Thyroid gland (tissue), 4 donors: ENCODE measurements around the gene ADAMTSL1. TPM values are rescaled to one million over a fixed set of nuclear protein-coding genes. Genes with fewer than 3 reads are reported as not detected.

Source experiments
- DNase-seq, 2 donors: peaks; one replicate each; pipeline ENCODE4 v3.0.0-alpha.2; 2019
- H3K27ac ChIP-seq, 3 donors: fragments of 200-600 bp; sonication (generic); 1 replicate in 2 of 3; 2 replicates in 1 of 3; pipeline ENCODE4 v1.5.1; 2016 to 2019; ENCODE audit warnings: mild to moderate bottlenecking in 1 of 3, moderate library complexity in 1 of 3
- H3K27me3 ChIP-seq: fragments of 200-600 bp; sonication (generic); one replicate; pipeline ENCODE4 v1.5.1; 2019
- H3K36me3 ChIP-seq, 2 donors: fragments of 200-600 bp; sonication (generic); one replicate each; pipeline ENCODE4 v1.5.1; 2016 to 2019
- H3K4me1 ChIP-seq, 2 donors: fragments of 200-600 bp; sonication (generic); one replicate each; pipeline ENCODE4 v1.5.1; 2017 to 2019
- H3K4me3 ChIP-seq, 3 donors: fragments of 200-600 bp; sonication (generic); replicated peaks in 1 of 3; 1 replicate in 2 of 3; 2 replicates in 1 of 3; pipeline ENCODE4 v1.5.1; 2016; ENCODE audit warnings: mild to moderate bottlenecking in 1 of 3
- H3K9me3 ChIP-seq: fragments of 200-600 bp; sonication (generic); one replicate; pipeline ENCODE4 v1.5.1; 2017
- CTCF ChIP-seq, 6 experiments: fragments of 200-600 bp in 3 of 6; fragments of 450-650 bp in 3 of 6; sonication (generic) in 3 of 6; IDR thresholded peaks; one replicate each; pipeline ENCODE4 v1.5.1; 2016 to 2019; ENCODE audit warnings: antibody characterized with exemption in 6 of 6, mild to moderate bottlenecking in 2 of 6, inconsistent platforms in 1 of 6, moderate library complexity in 1 of 6
- POLR2A ChIP-seq, 2 donors: fragments of 450-650 bp; IDR thresholded peaks; one replicate each; pipeline ENCODE4 v1.6.1; 2017; ENCODE audit warnings: antibody characterized with exemption in 2 of 2, mild to moderate bottlenecking in 2 of 2, moderate library complexity in 1 of 2
- WGBS, 2 donors: methylation state at CpG; one replicate each; pipeline ENCODE4 v1.1.5; 2017; 5-methylcytosine and 5-hydroxymethylcytosine counted together
- intact Hi-C: fragments of 100-400 bp; cut with DNase I; formaldehyde crosslinking; loops from one replicate; pipeline ENCODE4 v1.15.1; 2023
- total RNA-seq, 4 donors: library from RNA; depleted of rRNA; stranded (reverse); fragments of >200 nt; gene quantifications; one replicate each; pipeline ENCODE4 v1.2.3, GENCODE V29; 2016

ADAMTSL1 gene
- total RNA-seq, 4 donors from 2014 or later, result 1.6 to 9.0 (median 4.8) TPM

DNA sequence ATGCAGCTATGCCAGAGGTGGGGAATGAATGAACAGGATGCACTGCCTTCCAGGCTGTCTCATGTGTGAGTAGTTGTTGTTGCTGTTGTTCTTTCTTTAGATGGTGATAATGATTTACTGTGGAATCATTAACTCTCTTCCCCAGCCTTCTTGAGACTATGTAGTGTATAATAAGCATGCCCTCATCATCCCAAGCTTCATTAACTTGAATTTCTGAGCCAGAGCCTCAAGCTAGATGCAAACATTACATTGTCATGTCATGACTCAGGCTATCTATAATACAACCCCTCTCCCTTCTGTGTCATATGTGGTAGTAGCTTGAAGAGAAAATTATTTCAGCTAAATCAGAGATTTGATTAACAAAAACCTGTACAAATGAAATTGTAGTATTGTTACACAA lies 10.0 kb upstream of the ADAMTSL1 start:
- H3K4me3 ChIP-seq, result no peak overlapping the region
- no peaks in the 10 kb centered on the region for H3K9me3 ChIP-seq
- no peaks in the 10 kb centered on the region for H3K4me1 ChIP-seq
- no peak for TF ChIP-seq CTCF (IDR thresholded peaks at IDR 0.05)
- no peak for TF ChIP-seq POLR2A (IDR thresholded peaks at IDR 0.05)
- no peak overlapping the region for H3K27ac ChIP-seq
- intact Hi-C loops, result no loop called here
- no peaks in the 10 kb centered on the region for H3K36me3 ChIP-seq
- no peak for DNase-seq
- no peaks in the 10 kb centered on the region for H3K27me3 ChIP-seq

GRCh38 chr9:18466101-18466500 lies 7.9 kb upstream of the ADAMTSL1 start:
- Histone ChIP-seq H3K4me1 (no peaks in the 10 kb centered on the region), H3K9me3 (no peaks in the 10 kb centered on the region), H3K4me3 (no peak overlapping the region), H3K27me3 (no peaks in the 10 kb centered on the region), H3K36me3 (no peaks in the 10 kb centered on the region), H3K27ac (no peak overlapping the region)
- WGBS, 2 donors, result 80 to 85% methylated on average over 4 of the region's 4 CpGs
- DNase-seq, result no peak
- intact Hi-C loops, result no loop called here
- no peak for TF ChIP-seq POLR2A (IDR thresholded peaks at IDR 0.05)
- TF ChIP-seq CTCF (IDR thresholded peaks at IDR 0.05), result no peak

GRCh38 chr9:18467696-18468095 lies 6.3 kb upstream of the ADAMTSL1 start:
- TF ChIP-seq POLR2A (IDR thresholded peaks at IDR 0.05), result no peak
- TF ChIP-seq CTCF (IDR thresholded peaks at IDR 0.05), result no peak
- Histone ChIP-seq H3K27ac (no peak overlapping the region), H3K4me3 (no peak overlapping the region), H3K36me3 (no peaks in the 10 kb centered on the region), H3K4me1 (no peaks in the 10 kb centered on the region), H3K27me3 (no peaks in the 10 kb centered on the region), H3K9me3 (no peaks in the 10 kb centered on the region)
- no peak for DNase-seq
- intact Hi-C loops, result no loop called here
- 58% methylated on average over 1 of the region's 1 CpG for WGBS, 2 donors

DNA sequence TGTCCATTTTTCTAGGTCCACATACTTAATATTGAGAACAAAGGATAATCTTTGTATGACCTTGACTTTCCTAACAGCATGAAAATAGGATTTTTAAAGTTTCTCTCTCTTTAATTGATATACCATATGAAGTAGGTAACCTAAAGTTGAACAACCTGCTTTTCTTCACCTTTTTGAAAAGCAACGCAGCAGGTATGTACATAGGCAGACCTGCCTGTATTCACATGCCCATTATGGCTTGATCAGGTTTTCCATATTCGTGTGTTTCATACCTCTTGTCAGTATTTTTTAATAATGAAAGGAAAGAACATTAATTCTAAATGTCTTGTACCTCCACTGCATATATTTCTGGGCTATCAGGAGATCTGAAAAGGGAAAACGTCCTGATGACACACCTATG lies 1.5 kb upstream of the ADAMTSL1 start:
- H3K4me1 ChIP-seq, result peaks cover 0 to 4% of the 10 kb centered on the region in 2 donors
- no peaks in the 10 kb centered on the region for H3K9me3 ChIP-seq
- intact Hi-C loops, result no loop called here
- TF ChIP-seq CTCF (IDR thresholded peaks at IDR 0.05) (no peak), POLR2A (IDR thresholded peaks at IDR 0.05) (no peak)
- H3K27me3 ChIP-seq, result no peaks in the 10 kb centered on the region
- H3K4me3 ChIP-seq, result no peak overlapping the region
- H3K36me3 ChIP-seq, result no peaks in the 10 kb centered on the region
- DNase-seq, result no peak
- 85 to 87% methylated on average over 3 of the region's 3 CpGs for WGBS, 2 donors
- no peak overlapping the region for H3K27ac ChIP-seq

DNA sequence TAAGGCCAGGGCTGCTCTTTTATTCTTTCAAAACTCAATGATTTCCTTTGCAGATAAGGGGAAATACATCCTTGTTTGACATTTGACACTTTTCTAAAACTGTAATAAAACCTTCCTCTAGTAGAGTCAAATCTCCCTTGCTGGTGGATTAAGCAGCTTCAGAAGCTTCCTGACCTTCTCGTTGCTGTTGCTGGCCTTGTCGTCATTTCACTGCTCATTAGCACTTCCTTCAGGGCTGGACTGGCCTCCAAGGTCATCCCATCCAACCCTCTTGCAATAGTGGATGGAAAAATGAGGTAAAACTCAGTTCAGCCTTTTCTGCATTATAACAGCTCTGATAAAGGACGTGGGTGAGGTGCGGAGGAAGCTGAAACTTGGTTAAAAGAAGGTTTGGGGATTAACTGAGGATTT lies 1.1 kb upstream of the ADAMTSL1 start:
- H3K27ac ChIP-seq, result no peak overlapping the region
- DNase-seq, result peak in 1 of 2 donors; percentile 4

More for the DNA sequence above, 1.1 kb upstream of the ADAMTSL1 start:
- Histone ChIP-seq H3K9me3 (no peaks in the 10 kb centered on the region), H3K27me3 (no peaks in the 10 kb centered on the region), H3K4me1 (peaks cover 0 to 4% of the 10 kb centered on the region in 2 donors), H3K4me3 (no peak overlapping the region), H3K36me3 (no peaks in the 10 kb centered on the region)
- WGBS, 2 donors, result 63 to 79% methylated on average over 4 of the region's 4 CpGs
- intact Hi-C loops, result no loop called here
- TF ChIP-seq CTCF (IDR thresholded peaks at IDR 0.05) (no peak), POLR2A (IDR thresholded peaks at IDR 0.05) (no peak)
